GM19240 (cell line): ENCODE results near the gene PLXDC1.
"Not testable (repeated sequence)": the region's sequence is repeated elsewhere in the genome, so short reads cannot be mapped to it uniquely, and the experiment has no call there.

Experiments used
- DNase-seq: peaks from one replicate; pipeline ENCODE4 v3.0.0; 2011; ENCODE audit warnings: low spot score; ENCODE audit not compliant: insufficient read length

Gene PLXDC1

GRCh38 chr17:39155654-39156053, 4.2 kb upstream of the PLXDC1 start:
- DNase-seq, result no peak

GRCh38 chr17:39153599-39154051, 2.2 kb upstream of the PLXDC1 start:
- peak; percentile 49 for DNase-seq

GRCh38 chr17:39151943-39152818, 744 bp upstream of the PLXDC1 start:
- no peak for DNase-seq

GRCh38 chr17:39150795-39151149, 665 bp downstream of the PLXDC1 start:
- no peak for DNase-seq

- DNase-seq, result no peak
These were observed 1.3 kb downstream of the PLXDC1 start for GRCh38 chr17:39150104-39150634.

GRCh38 chr17:39147221-39148185, 3.9 kb downstream of the PLXDC1 start:
- DNase-seq, result no peak

- DNase-seq, result no peak
These were observed 5.2 kb downstream of the PLXDC1 start for GRCh38 chr17:39146273-39146672.

- no peak for DNase-seq
These were observed 6.3 kb downstream of the PLXDC1 start for GRCh38 chr17:39145143-39145542.

- no peak for DNase-seq
These were observed 7.0 kb downstream of the PLXDC1 start for GRCh38 chr17:39144416-39144840.

- no peak for DNase-seq
These were observed 7.8 kb downstream of the PLXDC1 start for GRCh38 chr17:39143552-39144093.

- no peak for DNase-seq
These were observed 9.3 kb downstream of the PLXDC1 start for GRCh38 chr17:39141915-39142664.

GRCh38 chr17:39141294-39141693, 10.1 kb downstream of the PLXDC1 start:
- DNase-seq, result no peak

- DNase-seq, result no peak
These were observed 11.9 kb downstream of the PLXDC1 start for GRCh38 chr17:39139561-39139960.

GRCh38 chr17:39139161-39139511, 12.3 kb downstream of the PLXDC1 start:
- no peak for DNase-seq

GRCh38 chr17:39138431-39139160, 12.8 kb downstream of the PLXDC1 start:
- no peak for DNase-seq

- no peak for DNase-seq
These were observed 16.6 kb downstream of the PLXDC1 start for GRCh38 chr17:39134878-39135277.

GRCh38 chr17:39132192-39132610, 19.2 kb downstream of the PLXDC1 start:
- no peak for DNase-seq

GRCh38 chr17:39131616-39132015, 19.8 kb downstream of the PLXDC1 start:
- no peak for DNase-seq

- DNase-seq, result no peak
These were observed 21.2 kb downstream of the PLXDC1 start for GRCh38 chr17:39130205-39130604.

GRCh38 chr17:39129544-39129943, 21.9 kb downstream of the PLXDC1 start:
- DNase-seq, result not testable (repeated sequence)
